ELF-1 (cell line): Measurements from ENCODE around the gene NDUFAF7.
"Not testable (repeated sequence)": the region's sequence is repeated elsewhere in the genome, so short reads cannot be mapped to it uniquely, and the experiment has no call there.

Experiments
- DNase-seq: peaks from one replicate; pipeline ENCODE4 v3.0.0-alpha.2; 2016; ENCODE audit warnings: low read depth, low spot score

NDUFAF7 gene

DNA sequence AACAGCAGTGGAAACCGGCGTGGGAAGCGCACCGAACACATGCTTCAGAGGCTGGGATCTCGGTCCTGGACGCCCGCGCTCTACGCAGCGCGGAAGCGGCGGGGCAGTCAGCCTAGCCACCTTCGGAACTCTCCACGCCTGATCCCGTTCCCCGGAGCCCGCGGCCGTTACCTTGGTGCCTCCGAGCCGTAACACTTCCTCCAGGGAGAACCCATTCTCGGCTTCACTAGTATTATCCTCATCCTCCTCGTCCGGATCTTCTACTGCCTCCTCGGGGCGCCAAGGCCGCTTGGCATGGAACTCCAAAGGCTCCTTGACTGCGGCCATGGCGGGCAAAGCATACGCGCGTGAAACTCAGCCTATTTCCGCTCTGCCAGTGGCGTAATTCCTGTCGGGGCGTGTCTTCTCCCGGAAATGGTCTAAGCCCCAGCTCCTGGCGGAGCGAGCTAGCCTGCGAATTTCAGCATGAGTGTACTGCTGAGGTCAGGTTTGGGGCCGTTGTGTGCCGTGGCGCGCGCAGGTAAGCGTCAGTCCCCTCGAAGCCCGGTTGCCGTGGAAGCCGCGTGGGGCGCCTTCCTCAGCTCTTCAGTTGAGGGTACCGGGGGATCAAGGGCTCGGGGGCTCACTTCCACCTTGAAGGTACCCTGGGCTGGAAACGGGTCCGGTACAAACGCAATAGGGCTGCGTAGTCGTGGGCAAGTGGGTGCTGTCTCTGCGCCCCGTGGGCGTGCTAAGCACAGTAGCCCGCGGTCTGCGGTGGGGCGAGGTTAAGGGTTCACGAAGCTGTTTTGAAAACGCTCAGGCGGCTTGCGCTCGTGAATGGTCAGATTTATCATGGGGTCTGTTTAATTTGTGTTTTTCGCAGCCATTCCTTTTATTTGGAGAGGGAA is at the start of gene NDUFAF7, which contains the start of gene CEBPZ:
Gene NDUFAF7 (plus strand): TSS at position 418 of the 890 bp plus-strand sequence. CDS start 48 bp downstream, at position 466.
Gene CEBPZ (minus strand): TSS at position 356 of the 890 bp plus-strand sequence. CDS start 29 bp downstream, at position 327.
- DNase-seq = peak; percentile 87

DNA sequence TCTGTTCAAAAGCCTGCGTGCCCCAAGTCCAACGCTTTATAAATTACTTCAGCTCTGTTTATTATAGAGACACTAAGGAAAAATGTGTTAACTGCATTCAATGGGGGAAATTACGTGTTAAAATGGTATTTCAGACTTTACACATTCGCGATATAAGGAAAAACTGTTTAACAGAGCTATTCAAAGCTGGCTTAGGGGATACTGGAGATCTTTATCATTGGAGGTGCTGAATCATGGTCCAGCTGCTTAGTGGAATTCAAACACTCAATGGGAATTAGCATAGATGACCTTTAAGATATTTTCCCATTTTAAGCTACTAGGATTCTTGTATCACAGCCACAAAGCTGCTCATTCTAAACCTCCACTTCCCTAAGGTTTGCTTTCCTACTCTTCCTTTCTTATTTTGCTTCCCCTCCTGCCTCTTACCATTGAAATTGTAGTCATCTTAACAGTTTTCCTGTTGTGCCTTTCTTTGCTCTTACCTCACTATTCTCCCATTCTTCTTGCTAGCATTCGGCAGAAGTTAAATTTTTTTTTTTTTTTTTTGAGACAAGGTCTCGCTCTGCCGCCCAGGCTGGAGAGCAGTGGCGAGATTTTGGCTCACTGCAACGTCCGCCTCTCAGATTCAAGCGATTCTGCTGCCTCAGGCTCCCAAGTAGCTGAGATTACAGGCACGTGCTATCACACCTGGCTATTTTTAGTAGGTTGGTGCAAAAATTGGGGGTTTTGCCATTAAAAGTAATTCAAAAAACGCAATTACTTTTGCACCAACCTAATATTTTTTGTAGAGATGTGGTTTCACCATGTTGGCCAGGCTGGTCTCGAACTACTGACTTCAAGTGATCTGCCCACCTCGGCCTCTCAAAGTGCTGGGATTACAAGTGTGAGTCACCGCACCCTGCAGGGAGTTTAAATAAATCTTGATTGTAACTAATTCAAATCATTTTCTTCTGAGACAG is 49.5 kb upstream of the NDUFAF7 start:
- peak; percentile 44 for DNase-seq

DNA sequence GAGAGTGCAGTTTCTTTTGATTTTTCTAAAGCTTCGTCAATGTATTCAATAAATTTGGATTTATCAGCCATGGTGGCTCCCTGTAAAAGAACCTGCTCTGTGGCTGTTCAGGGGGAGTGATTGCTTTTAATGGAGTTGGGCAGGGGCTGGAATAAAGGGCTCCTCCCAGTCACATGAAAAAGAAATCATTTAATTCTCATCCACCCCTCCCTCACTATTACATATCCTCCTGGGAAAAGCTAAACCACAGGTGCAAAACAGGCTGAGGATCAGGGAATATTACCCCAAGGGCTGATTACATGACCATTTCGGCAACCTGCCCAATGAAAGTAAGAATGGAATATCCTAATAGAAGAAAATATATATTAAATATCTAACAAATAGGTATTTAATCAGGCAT is 42.9 kb upstream of the NDUFAF7 start, which contains the start of gene SULT6B1:
Gene SULT6B1 (minus strand): TSS at position 101 of the 400 bp plus-strand sequence. CDS start 30 bp downstream, at position 71.
- no peak for DNase-seq

DNA sequence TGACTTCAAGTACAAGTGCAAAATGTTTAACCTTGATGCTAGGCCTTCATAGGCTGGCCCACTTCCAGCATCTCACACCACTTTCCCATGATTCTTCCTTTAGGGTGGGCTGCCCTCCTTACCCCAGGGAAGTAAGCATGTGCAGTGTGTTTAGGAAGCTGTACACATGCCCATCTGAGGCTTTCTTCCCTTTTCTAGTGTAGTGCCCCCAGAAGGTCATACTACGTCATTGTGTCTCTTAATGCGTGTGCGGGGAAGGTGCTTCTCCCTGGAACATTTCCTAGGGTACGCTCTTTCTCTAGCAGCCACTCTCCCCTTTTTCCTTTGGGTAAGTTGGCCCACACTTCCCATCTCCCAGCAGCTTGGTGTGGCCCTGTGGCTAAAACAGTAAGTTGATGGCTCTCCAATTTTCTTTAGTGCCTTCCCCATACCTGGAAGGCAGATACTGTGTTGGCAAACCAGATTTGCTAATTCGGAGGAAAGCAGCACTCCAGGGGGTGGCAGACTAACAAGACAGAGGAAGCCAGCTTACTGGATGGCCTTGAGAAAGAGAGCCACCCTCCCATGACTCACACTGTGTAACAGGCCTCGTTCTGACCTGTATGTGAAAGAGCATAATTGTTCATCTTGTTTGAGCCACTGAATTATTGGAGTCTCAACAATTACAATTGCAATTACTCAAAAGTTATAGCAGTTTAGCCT is 41.9 kb upstream of the NDUFAF7 start:
- DNase-seq = peak; percentile 81

DNA sequence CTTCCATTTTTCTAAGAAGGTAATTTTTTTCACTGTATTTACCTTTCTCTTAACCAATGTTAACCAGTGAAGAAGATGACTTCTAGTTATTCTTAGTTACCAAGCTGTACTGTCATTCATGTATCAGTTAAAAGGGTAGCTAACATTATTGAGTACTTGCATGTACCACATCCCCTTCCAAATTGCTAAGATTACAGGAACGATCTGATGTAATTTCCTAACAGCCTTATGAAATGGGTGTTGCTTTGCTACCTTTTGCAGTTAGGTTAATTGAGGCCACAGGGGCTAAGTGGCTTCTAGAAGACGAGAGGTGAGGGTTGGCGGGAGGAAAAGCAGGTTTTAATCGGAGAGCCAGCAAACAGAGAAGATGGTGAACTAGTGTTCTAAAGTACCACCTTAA is 41.2 kb upstream of the NDUFAF7 start:
- DNase-seq = no peak

DNA sequence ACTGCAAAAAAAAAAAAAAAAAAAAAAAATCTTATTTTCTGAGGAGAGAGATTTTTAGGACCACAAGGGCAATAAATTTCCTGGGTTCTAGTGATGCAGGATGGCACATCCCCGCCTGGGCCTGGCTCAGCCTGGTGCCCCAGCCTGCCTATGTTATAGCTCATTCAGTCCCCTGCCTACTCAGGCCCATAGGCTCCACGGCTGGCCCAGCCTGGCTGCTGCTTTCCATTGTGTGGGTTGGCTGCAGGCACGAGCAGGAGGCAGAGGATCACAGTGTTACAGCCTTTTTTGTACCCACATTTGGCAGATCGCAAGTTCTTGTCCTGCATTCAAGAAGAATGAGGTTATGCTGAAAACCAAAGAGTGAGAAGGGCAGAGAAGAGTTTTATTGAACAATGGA is 40.2 kb upstream of the NDUFAF7 start:
- peak; percentile 17 for DNase-seq

- DNase-seq = peak; percentile 35
Measured at GRCh38 chr2:37191747-37192146, 39.7 kb upstream of the NDUFAF7 start.

DNA sequence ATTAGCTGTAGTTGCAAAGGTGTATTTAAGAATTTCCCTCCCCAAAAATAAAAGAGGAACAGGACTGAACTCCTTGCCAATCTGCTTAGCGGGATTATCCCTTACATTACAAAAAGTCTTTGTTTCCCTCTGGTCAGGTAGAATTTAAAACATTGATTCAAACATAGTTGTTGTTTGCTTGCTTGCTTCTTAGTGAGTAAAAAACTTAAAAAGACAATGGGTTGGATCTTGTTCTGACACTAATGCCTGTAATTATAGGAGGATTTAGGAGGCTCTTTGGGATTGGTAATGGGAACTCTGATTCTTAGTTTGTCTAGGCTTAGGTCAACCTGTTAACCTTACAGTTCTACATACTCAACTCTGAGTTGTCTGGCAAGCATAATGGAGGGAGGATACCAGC is 38.9 kb upstream of the NDUFAF7 start:
- no peak for DNase-seq

GRCh38 chr2:37195862-37196319 is 35.6 kb upstream of the NDUFAF7 start:
- DNase-seq = not testable (repeated sequence)

GRCh38 chr2:37196320-37197195 is 34.9 kb upstream of the NDUFAF7 start, which contains the start of gene CEBPZOS:
TSS of gene CEBPZOS (plus strand) at chr2:37196496. CDS start at chr2:37199705, 3,209 bp downstream.
- DNase-seq = peak; percentile 89

DNA sequence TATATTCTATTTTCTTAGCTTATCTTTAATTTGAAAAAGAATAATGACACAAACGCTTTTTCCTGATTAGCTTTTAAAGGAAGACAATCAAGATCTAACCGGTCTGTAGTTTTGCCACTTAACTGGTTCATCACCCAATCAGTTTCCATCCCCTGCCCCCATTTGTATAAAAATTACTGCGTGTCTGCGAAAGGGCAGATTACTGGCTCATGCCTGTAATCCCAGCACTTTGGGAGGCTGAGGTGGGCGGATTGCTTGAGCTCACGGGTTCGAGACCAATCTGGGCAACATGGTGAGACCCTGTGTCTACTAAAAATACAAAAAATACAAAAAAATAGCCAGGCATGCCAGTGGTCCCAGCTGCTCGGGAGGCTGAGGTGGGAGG is 32.8 kb upstream of the NDUFAF7 start:
- DNase-seq = no peak

DNA sequence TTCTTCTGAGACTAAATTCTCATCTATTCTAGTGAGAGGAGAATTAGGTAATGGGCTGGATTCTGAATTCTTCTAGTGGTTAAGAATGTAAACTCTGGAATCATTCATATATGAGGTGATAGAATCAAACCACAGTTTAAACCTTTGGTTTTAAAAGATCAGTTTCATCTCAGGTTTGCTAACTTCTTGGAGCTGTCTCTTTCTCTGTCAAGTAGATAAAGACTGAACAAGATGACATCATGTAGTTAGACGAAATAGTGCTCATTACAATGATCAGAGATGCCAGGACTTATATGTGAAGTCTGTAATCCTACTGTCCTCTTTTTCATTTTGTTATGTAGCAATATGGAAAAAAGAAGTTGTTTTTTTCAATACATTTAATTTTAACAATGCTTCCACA is 30.2 kb upstream of the NDUFAF7 start:
- DNase-seq = no peak

GRCh38 chr2:37201766-37202165 is 29.7 kb upstream of the NDUFAF7 start:
- no peak for DNase-seq

- no peak for DNase-seq
Measured at GRCh38 chr2:37203708-37204107, 27.8 kb upstream of the NDUFAF7 start.

DNA sequence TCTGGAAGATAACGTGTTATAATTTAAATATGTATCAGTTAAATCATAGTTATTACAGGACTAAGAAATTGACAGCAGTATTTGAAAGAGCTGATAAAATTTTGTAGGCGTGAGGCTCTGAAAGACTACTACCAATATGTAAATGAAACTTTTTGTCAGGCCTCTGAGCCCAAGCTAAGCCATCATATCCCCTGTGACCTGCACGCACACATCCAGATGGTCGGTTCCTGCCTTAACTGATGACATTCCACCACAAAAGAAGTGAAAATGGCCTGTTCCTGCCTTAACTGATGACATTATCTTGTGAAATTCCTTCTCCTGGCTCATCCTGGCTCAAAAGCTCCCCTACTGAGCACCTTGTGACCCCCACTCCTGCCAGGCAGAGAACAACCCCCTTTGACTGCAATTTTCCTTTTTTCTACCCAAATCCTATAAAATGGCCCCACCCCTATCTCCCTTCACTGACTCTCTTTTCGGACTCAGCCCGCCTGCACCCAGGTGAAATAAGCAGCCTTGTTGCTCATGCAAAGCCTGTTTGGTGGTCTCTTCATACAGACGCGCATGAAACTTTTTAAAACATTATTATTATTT is 26.3 kb upstream of the NDUFAF7 start:
- peak; percentile 48 for DNase-seq

GRCh38 chr2:37205689-37206341 is 25.6 kb upstream of the NDUFAF7 start:
- peak; percentile 42 for DNase-seq

DNA sequence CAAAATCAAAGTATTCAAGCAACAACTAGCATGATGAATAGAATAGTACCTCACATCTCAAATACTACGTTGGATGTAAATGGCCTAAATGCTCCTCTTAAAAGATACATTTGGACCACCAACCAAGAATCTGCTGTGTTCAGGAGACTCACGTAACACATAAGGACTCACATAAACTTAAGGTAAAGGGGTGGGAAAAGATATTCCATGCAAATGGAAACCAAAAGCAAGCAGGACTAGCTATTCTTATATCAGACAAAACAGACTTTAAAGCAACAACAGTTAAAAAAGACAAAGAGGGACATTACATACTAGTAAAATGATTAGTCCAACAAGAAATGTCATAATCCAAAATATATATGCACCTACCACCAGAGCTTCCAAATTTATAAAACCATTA is 24.7 kb upstream of the NDUFAF7 start:
- DNase-seq = not testable (repeated sequence)

DNA sequence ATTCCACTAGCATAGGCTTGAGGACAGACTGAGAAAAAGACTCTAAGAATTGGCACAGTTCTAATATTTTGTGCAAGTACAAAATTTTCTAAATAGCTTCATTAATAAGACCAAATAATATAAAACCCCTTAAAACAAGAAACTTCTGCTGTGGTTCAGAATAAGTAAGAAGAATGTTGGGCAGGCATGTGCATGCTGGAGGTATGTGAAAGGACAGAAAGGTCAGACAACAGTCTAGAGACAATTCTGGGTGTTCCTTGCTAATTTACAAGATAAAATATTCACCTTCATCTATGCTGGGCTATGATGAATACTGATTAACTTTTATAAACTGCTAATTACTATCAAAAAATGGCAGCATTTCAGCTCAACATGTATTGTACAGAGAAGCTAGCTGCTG is 20.2 kb upstream of the NDUFAF7 start:
- DNase-seq = no peak

DNA sequence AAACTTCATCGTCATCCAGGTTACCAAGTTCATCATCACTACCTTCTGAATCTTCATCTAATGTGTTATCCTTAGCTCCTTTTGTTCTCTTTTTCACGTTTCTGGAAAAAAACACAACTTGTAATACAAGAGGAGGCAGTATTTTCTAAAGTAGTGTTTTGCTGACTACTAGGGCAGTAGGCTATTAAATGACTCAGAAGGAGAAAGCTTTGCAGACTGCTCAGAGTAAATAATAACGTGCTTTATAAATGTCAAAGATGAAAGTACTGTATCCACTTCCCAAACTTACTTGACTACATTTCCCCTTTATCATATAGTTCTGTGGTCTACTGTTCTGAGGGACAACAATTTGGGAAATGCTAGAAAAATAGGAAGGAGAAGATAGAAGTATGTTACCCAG is 19.5 kb upstream of the NDUFAF7 start:
- no peak for DNase-seq
